B cell (primary cell): Measurements from ENCODE around the gene FAM219A.
"Not testable (repeated sequence)": the region's sequence is repeated elsewhere in the genome, so short reads cannot be mapped to it uniquely, and the experiment has no call there.

Source experiments
- CTCF ChIP-seq: fragments of 200-600 bp; IDR thresholded peaks from one replicate; pipeline ENCODE4 v1.8.0; 2022; ENCODE audit warnings: antibody characterized with exemption, mild to moderate bottlenecking
- EZH2 ChIP-seq: IDR thresholded peaks from 2 replicates; pipeline ENCODE4 v1.6.1; 2012; ENCODE audit warnings: borderline replicate concordance, low read depth, mild to moderate bottlenecking, moderate library complexity, low read length; ENCODE audit not compliant: insufficient read depth, poor library complexity, severe bottlenecking

GRCh38 chr9:34481620-34482019, 23.2 kb upstream of the FAM219A start:
- TF ChIP-seq CTCF, EZH2: not testable (repeated sequence)
